Fibroblast of villous mesenchyme (primary cell): ENCODE results near the gene NPAS4. TPM values are rescaled to one million over a fixed set of nuclear protein-coding genes. Genes with fewer than 3 reads are reported as not detected.
A peak's percentile ranks its signal among the peaks of the same experiment; 100 is the strongest.

Source experiments
- DNase-seq: peaks from one replicate; pipeline ENCODE4 v3.0.0-alpha.2; 2010; ENCODE audit warnings: low read depth
- H3K4me3 ChIP-seq: 2 replicates; pipeline ENCODE4 v1.5.1; 2011; ENCODE audit warnings: low read depth, mild to moderate bottlenecking, low read length
- total RNA-seq: library from RNA; depleted of rRNA; stranded (reverse); fragments of >200 nt; gene quantifications from 2 replicates; pipeline ENCODE4 v1.2.3, GENCODE V29; 2012
- TF ChIP-seq, protein P1 (sequence below): IDR thresholded peaks from 2 replicates; pipeline ENCODE4 v1.5.1; 2012; ENCODE audit warnings: low read depth, mild to moderate bottlenecking, low read length; ENCODE audit not compliant: insufficient read depth

Gene NPAS4
- total RNA-seq, 1 donor: not detected

- H3K4me3 ChIP-seq: no peak overlapping the region
- TF ChIP-seq, protein P1, sequence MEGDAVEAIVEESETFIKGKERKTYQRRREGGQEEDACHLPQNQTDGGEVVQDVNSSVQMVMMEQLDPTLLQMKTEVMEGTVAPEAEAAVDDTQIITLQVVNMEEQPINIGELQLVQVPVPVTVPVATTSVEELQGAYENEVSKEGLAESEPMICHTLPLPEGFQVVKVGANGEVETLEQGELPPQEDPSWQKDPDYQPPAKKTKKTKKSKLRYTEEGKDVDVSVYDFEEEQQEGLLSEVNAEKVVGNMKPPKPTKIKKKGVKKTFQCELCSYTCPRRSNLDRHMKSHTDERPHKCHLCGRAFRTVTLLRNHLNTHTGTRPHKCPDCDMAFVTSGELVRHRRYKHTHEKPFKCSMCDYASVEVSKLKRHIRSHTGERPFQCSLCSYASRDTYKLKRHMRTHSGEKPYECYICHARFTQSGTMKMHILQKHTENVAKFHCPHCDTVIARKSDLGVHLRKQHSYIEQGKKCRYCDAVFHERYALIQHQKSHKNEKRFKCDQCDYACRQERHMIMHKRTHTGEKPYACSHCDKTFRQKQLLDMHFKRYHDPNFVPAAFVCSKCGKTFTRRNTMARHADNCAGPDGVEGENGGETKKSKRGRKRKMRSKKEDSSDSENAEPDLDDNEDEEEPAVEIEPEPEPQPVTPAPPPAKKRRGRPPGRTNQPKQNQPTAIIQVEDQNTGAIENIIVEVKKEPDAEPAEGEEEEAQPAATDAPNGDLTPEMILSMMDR: no peak
- DNase-seq: no peak
Measured at GRCh38 chr11:66417000-66417399, 3.8 kb upstream of the NPAS4 start.

DNA sequence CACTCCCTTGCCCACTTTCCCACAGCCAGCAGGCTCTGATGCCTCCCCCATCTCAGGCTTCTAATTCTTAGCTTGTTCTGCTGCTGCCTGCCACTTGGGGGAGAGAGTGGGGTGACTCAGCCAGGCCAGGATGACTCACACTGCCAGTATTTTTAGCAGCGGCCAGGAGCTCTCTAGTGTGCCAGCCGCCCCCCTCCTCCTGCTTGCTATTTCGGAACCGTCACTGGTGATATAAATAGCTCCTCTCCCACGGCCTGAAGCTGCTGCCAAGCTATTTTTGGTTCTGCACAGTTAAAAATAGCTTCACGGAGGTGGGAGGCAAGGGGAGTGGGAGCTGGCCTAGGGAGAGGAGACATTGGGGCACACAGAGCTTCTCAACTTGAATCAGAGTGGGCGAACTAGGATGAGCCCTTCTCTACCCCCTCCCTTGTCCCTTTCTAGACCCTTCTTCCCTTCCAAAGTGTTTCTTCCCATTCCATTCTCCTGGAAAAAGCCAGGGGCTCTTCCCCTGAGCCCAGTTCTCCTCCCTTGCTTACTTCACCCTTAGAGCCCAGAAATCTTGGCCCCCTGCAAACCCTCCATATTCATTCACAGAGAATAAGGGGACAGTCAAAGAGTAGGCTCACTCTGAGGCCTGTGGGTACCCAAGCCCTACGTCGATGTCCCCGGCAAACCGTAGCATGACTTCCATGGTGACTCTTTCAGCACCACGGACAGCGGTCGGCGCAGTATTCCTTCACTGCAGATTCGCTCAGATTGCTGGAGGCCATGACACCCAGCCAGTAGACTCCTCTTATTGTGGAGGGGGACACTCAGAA lies 2.5 kb upstream of the NPAS4 start:
- H3K4me3 ChIP-seq: no peak overlapping the region
- DNase-seq: peak; percentile 90
- TF ChIP-seq, protein P1: peak; percentile 54

- TF ChIP-seq, protein P1: no peak
- no peak for DNase-seq
- no peak overlapping the region for H3K4me3 ChIP-seq
Measured at GRCh38 chr11:66418986-66419308, 1.9 kb upstream of the NPAS4 start.

GRCh38 chr11:66419825-66420224 lies 1.0 kb upstream of the NPAS4 start:
- H3K4me3 ChIP-seq: no peak overlapping the region
- TF ChIP-seq, protein P1: no peak
- no peak for DNase-seq

DNA sequence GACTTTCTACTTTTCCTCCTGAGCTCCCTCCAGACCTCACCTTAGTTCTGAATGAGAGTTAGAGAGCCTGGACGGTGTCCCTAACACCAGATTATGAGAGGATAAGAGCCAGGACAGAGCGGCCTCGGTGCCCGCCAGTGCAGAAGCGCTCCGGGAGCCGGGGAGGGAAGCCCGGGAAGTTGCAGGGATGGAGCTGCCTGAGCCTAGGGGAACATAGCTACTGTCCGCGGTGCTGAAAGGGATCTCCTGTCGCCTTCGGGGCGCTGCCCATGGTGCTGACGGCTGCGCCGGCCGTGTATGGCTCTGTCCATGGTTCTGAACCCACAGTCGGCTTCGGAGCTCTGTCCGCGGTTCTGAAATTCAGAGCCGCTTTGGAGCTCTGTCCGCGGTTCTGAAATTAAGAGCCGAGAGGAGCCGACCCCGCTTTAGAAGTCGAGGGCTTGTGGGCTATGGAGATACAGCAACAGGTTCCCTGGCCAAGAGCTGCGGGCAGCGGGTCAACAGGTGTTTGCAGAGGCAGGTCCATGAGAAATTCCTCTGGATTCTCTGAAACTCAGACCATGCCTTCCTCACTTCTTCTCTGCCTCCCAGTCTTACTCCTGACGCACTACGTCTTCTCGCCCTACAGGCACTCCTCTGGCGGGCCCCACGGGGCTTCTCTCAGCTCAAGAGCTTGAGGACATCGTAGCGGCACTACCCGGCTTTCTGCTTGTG lies 814 bp downstream of the NPAS4 start:
- peak; percentile 93 for DNase-seq
- H3K4me3 ChIP-seq: no peak overlapping the region
- TF ChIP-seq, protein P1: no peak

GRCh38 chr11:66426314-66426713 lies 5.5 kb downstream of the NPAS4 start:
- TF ChIP-seq, protein P1: no peak
- no peak for DNase-seq
- no peak overlapping the region for H3K4me3 ChIP-seq
